HepG2 (cell line): ENCODE measurements around the gene PEX13. TPM values are rescaled to one million over a fixed set of nuclear protein-coding genes. Genes with fewer than 3 reads are reported as not detected.
A peak's percentile ranks its signal among the peaks of the same experiment; 100 is the strongest.

Source experiments
- EED ChIP-seq: sonication (generic); formaldehyde crosslinking; IDR thresholded peaks from 2 replicates; pipeline ENCODE4 v1.5.0; 2020; ENCODE audit warnings: mild to moderate bottlenecking, missing genetic modification reagents
- ELF1 ChIP-seq: sonication (generic); formaldehyde crosslinking; IDR thresholded peaks from 2 replicates; pipeline ENCODE4 v1.4.0; 2020; ENCODE audit warnings: missing genetic modification reagents
- FOXA1 ChIP-seq, 2 experiments: fragments of 450-650 bp in 1 of 2; sonication (generic) in 1 of 2; formaldehyde crosslinking in 1 of 2; IDR thresholded peaks; 2 replicates each; pipeline versions ENCODE4 v1.4.0 to v1.6.1; 2016 to 2020; ENCODE audit warnings: missing genetic modification reagents in 1 of 2
- FOXP4 ChIP-seq: sonication (generic); formaldehyde crosslinking; IDR thresholded peaks from 2 replicates; pipeline ENCODE4 v1.4.0; 2020; ENCODE audit warnings: missing genetic modification reagents
- NR2C2 ChIP-seq: sonication (generic); formaldehyde crosslinking; IDR thresholded peaks from 2 replicates; pipeline ENCODE4 v1.4.0; 2020; ENCODE audit warnings: missing genetic modification reagents, mild to moderate bottlenecking, moderate library complexity, borderline replicate concordance
- POGZ ChIP-seq: sonication (generic); formaldehyde crosslinking; IDR thresholded peaks from 2 replicates; pipeline ENCODE4 v1.4.0; 2020; ENCODE audit warnings: mild to moderate bottlenecking, missing genetic modification reagents
- REPIN1 ChIP-seq: sonication (generic); formaldehyde crosslinking; IDR thresholded peaks from 2 replicates; pipeline ENCODE4 v1.8.0; 2022; ENCODE audit warnings: missing genetic modification reagents, low read depth, mild to moderate bottlenecking, borderline replicate concordance
- SP5 ChIP-seq: IDR thresholded peaks from 2 replicates; pipeline ENCODE4 v1.6.1; 2016; ENCODE audit warnings: low read depth, borderline replicate concordance
- TARDBP ChIP-seq: sonication (generic); formaldehyde crosslinking; IDR thresholded peaks from 2 replicates; pipeline ENCODE4 v1.8.0; 2022; ENCODE audit warnings: mild to moderate bottlenecking, missing genetic modification reagents
- TBX3 ChIP-seq: fragments of 450-650 bp; IDR thresholded peaks from 2 replicates; pipeline ENCODE4 v1.6.1; 2017; ENCODE audit warnings: antibody characterized with exemption, mild to moderate bottlenecking, inconsistent platforms, borderline replicate concordance
- ZKSCAN1 ChIP-seq: fragments of 150-350 bp; IDR thresholded peaks from 2 replicates; pipeline ENCODE4 v1.6.1; 2014; ENCODE audit warnings: low read length
- ZKSCAN8 ChIP-seq: IDR thresholded peaks from 2 replicates; pipeline ENCODE4 v1.6.1; 2016; ENCODE audit warnings: borderline replicate concordance, missing genetic modification reagents, missing compliant biosample characterization
- ZNF362 ChIP-seq: sonication (generic); formaldehyde crosslinking; IDR thresholded peaks from 2 replicates; pipeline ENCODE4 v1.4.0; 2020; ENCODE audit warnings: missing genetic modification reagents, mild to moderate bottlenecking, borderline replicate concordance
- ZNF549 ChIP-seq: sonication (generic); formaldehyde crosslinking; IDR thresholded peaks from 2 replicates; pipeline ENCODE4 v1.5.0; 2020; ENCODE audit warnings: missing genetic modification reagents
- ZNF687 ChIP-seq: sonication (generic); formaldehyde crosslinking; IDR thresholded peaks from 2 replicates; pipeline ENCODE4 v1.5.1; 2020; ENCODE audit warnings: mild to moderate bottlenecking, missing genetic modification reagents, moderate library complexity
- polyA plus RNA-seq, 8 experiments: library from polyadenylated mRNA; depleted of rRNA in 3 of 8; stranded (reverse) in 7 of 8; unstranded in 1 of 8; fragments of >200 nt; fragmentation: Illumina TruSeq in 4 of 8; extraction: Trizol in 4 of 8; gene quantifications; 2 replicates each; pipeline versions ENCODE4 v1.2.1 to v1.2.3, GENCODE V29; 2011 to 2016; ENCODE audit warnings: low read depth in 4 of 8, missing spikeins in 1 of 8, mixed read lengths in 1 of 8; ENCODE audit not compliant: insufficient read depth in 1 of 8
- total RNA-seq, 5 experiments: library from RNA; depleted of rRNA; stranded (reverse); fragments of >200 nt; fragmentation: Illumina TruSeq; extraction: Trizol; gene quantifications; 2 replicates each; pipeline ENCODE4 v1.2.3, GENCODE V29; 2016; ENCODE audit warnings: low read depth in 1 of 5
- TF ChIP-seq, protein P1 (sequence below): sonication (generic); formaldehyde crosslinking; IDR thresholded peaks from 2 replicates; pipeline ENCODE4 v1.4.0; 2020; ENCODE audit warnings: missing genetic modification reagents, borderline replicate concordance
- TF ChIP-seq, protein P2 (sequence below): sonication (generic); formaldehyde crosslinking; IDR thresholded peaks from 2 replicates; pipeline ENCODE4 v1.4.0; 2020; ENCODE audit warnings: missing genetic modification reagents

The PEX13 gene
- total and polyA plus RNA-seq, 2 of the 13 experiments (the other 11 are each of a cell fraction or from before 2014, with no cell fraction given) = 47.9 to 75.9 TPM

DNA sequence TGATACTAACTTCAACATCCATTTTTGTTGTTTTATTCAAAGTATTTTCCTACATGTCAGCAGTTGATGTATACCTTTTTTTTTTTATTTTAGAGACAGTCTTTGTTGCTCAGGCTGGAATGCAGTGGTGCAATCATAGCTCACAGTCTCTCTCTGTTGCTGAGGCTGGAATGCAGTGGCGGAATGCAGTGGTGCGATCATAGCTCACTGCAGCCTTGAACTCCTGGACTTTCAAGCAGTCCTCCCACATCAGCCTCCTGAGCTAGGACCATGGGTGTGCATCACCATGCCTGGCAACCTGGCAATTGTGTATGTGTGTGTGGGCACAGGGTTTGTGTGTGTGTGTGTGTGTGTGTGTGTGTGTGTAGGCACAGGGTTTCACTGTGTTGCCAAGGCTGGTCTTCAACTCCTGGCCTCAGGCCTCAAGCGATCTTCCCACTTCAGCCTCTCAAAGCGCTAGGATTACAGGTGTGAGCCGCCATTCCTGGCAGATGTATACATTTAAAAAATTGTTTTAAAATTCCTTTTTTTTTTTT is 72.9 kb downstream of the PEX13 start (continued):
- TF ChIP-seq NR2C2 (CRISPR knock-in tag) = 0 out of 2 replicates have a peak, but pooled peaks have one; percentile 14
- peak; percentile 57; the same call in 1 of the 2 replicates for TF ChIP-seq REPIN1 (CRISPR knock-in tag)
- TF ChIP-seq ZKSCAN1 = peak; percentile 9; the same call in 1 of the 2 replicates
- TF ChIP-seq, protein P1, sequence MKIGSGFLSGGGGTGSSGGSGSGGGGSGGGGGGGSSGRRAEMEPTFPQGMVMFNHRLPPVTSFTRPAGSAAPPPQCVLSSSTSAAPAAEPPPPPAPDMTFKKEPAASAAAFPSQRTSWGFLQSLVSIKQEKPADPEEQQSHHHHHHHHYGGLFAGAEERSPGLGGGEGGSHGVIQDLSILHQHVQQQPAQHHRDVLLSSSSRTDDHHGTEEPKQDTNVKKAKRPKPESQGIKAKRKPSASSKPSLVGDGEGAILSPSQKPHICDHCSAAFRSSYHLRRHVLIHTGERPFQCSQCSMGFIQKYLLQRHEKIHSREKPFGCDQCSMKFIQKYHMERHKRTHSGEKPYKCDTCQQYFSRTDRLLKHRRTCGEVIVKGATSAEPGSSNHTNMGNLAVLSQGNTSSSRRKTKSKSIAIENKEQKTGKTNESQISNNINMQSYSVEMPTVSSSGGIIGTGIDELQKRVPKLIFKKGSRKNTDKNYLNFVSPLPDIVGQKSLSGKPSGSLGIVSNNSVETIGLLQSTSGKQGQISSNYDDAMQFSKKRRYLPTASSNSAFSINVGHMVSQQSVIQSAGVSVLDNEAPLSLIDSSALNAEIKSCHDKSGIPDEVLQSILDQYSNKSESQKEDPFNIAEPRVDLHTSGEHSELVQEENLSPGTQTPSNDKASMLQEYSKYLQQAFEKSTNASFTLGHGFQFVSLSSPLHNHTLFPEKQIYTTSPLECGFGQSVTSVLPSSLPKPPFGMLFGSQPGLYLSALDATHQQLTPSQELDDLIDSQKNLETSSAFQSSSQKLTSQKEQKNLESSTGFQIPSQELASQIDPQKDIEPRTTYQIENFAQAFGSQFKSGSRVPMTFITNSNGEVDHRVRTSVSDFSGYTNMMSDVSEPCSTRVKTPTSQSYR (CRISPR knock-in tag) = peak; percentile 31; the same call in 1 of the 2 replicates
- TF ChIP-seq ZKSCAN8 (CRISPR knock-in tag) = peak; percentile 53; the same call in 1 of the 2 replicates
- TF ChIP-seq EED (CRISPR knock-in tag) = no peak
- peak; percentile 47 for TF ChIP-seq SP5 (CRISPR knock-in tag)
- TF ChIP-seq, protein P2, sequence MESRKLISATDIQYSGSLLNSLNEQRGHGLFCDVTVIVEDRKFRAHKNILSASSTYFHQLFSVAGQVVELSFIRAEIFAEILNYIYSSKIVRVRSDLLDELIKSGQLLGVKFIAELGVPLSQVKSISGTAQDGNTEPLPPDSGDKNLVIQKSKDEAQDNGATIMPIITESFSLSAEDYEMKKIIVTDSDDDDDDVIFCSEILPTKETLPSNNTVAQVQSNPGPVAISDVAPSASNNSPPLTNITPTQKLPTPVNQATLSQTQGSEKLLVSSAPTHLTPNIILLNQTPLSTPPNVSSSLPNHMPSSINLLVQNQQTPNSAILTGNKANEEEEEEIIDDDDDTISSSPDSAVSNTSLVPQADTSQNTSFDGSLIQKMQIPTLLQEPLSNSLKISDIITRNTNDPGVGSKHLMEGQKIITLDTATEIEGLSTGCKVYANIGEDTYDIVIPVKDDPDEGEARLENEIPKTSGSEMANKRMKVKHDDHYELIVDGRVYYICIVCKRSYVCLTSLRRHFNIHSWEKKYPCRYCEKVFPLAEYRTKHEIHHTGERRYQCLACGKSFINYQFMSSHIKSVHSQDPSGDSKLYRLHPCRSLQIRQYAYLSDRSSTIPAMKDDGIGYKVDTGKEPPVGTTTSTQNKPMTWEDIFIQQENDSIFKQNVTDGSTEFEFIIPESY (CRISPR knock-in tag) = peak; percentile 99
- TF ChIP-seq ELF1 (CRISPR knock-in tag) = no peak
- peak; percentile 95 for TF ChIP-seq POGZ (CRISPR knock-in tag)
- peak; percentile 63; the same call in 1 of the 2 replicates for TF ChIP-seq TBX3
- TF ChIP-seq FOXA1 (IDR thresholded peaks at IDR 0.05) = no peak
- peak; percentile 52; the same call in 1 of the 2 replicates for TF ChIP-seq FOXA1 (CRISPR knock-in tag; IDR thresholded peaks at IDR 0.05)
- TF ChIP-seq FOXP4 (CRISPR knock-in tag) = peak; percentile 86
- peak; percentile 92 for TF ChIP-seq ZNF362 (CRISPR knock-in tag)
- peak; percentile 83 for TF ChIP-seq TARDBP (CRISPR knock-in tag)
- TF ChIP-seq ZNF549 (CRISPR knock-in tag) = no peak
- TF ChIP-seq ZNF687 = peak; percentile 65
